ENCODE results near the gene OR13C8. TPM values are rescaled to one million over a fixed set of nuclear protein-coding genes. Genes with fewer than 3 reads are reported as not detected.

The OR13C8 gene
- total RNA-seq, 1 donor from 2014 or later = not detected

Other genes with a start within 250 kb of the OR13C8 start
- gene OR13F1, start 64.9 kb upstream of the OR13C8 start, total RNA-seq = not detected in 2 replicates
- not detected in 2 replicates for gene OR13C4, start 42.0 kb upstream of the OR13C8 start, total RNA-seq
- gene OR13C3, start 32.3 kb upstream of the OR13C8 start, total RNA-seq = not detected in 2 replicates
- gene OR13C5, start 30.2 kb downstream of the OR13C8 start, total RNA-seq = not detected in 2 replicates
- not detected in 2 replicates for gene OR13C2, start 36.5 kb downstream of the OR13C8 start, total RNA-seq
- gene OR13C9, start 49.0 kb downstream of the OR13C8 start, total RNA-seq = not detected in 2 replicates
- not detected in 2 replicates for gene OR13D1, start 125.3 kb downstream of the OR13C8 start, total RNA-seq
- gene NIPSNAP3A, start 178.5 kb downstream of the OR13C8 start, total RNA-seq = 8.3 and 9.2 TPM in 2 replicates
- 0.36 and 0.47 TPM in 2 replicates for gene NIPSNAP3B, start 195.0 kb downstream of the OR13C8 start, total RNA-seq

Data from activated T-helper 1 cell treated with anti-CD3 and anti-CD28 coated beads, Interleukin-12 subunit alpha, Interleukin-12 subunit beta, Interleukin-2, Interleukin-4 antibody, amounts not matched to agents 30 ng/mL and 10 ng/mL and 1 ng/mL, durations not matched to agents 14 hours and 24 hours and 36 hours (primary cell).